Left ventricle myocardium inferior (tissue), 1 donor: Measurements from ENCODE around the gene NTSR1. TPM values are rescaled to one million over a fixed set of nuclear protein-coding genes. Genes with fewer than 3 reads are reported as not detected.

Source experiments
- DNase-seq: peaks from one replicate; pipeline ENCODE4 v3.0.0-alpha.2; 2020
- H3K27ac ChIP-seq: fragments of 200-600 bp; replicated peaks from 2 replicates; pipeline ENCODE4 v1.8.0; 2021
- H3K27me3 ChIP-seq: fragments of 200-600 bp; 2 replicates; pipeline ENCODE4 v1.8.0; 2021; ENCODE audit warnings: low read depth
- H3K36me3 ChIP-seq: fragments of 200-600 bp; 2 replicates; pipeline ENCODE4 v1.8.0; 2021
- H3K4me1 ChIP-seq: fragments of 200-600 bp; 2 replicates; pipeline ENCODE4 v1.8.0; 2021
- H3K4me3 ChIP-seq: fragments of 200-600 bp; 2 replicates; pipeline ENCODE4 v1.8.0; 2021; ENCODE audit warnings: mild to moderate bottlenecking, moderate library complexity
- H3K9me3 ChIP-seq: fragments of 200-600 bp; replicated peaks from 2 replicates; pipeline ENCODE4 v1.8.0; 2021
- intact Hi-C: fragments of 100-400 bp; cut with micrococcal nuclease; formaldehyde crosslinking; loops from one replicate; pipeline ENCODE4 v1.11.0; 2022
- total RNA-seq: library from RNA; stranded (reverse); fragmentation: NEBNext Ultra II Directional; extraction: Animal tissue kit (Norgen Biotek cat#: 25700); gene quantifications from one replicate; pipeline ENCODE4 v1.2.1, GENCODE V29; 2021
- TF ChIP-seq, protein P1 (sequence below): fragments of 200-600 bp; IDR thresholded peaks from 2 replicates; pipeline ENCODE4 v1.8.0; 2021; ENCODE audit warnings: antibody characterized with exemption, mild to moderate bottlenecking, borderline replicate concordance
- donor health status: DM: no; HTN: yes; CAD: no; lungs with severe emphysema.

The NTSR1 gene
- total RNA-seq, 1 donor from 2014 or later: not detected

DNA sequence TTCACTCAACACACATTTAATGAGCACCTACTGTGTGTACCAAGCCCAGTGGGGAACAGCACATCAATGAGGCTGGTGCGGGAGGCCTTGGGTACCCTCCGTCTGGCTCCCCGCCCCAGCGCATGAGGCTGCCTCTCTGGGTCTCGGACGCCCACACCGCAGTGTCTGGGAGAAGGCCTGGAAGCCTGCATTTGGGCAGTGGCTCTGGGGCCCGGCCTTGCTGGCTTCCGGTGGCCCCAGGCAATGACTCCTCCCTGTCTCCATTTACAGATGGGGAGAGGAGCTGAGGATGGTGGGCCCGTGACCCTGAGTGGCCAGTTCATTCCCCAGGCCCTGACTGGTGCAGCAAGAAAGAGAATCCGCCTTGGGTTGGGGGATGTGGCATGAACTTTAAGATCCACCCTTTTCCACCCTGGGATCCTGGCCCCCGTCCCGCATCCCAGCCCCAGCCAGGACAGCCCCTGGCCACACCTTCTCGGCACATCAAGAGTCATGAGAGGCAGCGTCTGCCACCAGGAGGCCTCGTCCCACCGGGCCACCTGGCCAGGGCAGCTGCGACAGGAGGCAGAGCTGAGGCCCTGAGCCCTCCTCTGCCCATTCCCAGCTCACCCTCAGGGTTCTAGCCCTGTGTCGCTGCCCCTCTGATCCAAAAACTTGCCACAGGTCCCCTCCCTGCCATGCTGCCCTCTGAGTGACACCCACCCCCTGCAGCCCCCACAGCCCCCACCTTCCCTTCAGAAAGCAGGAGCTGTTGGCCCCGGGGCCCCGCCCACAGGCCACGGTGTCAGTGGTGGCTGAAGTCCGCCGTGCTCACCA lies 70.2 kb downstream of the NTSR1 start:
- peaks cover 22% of the 10 kb centered on the region for H3K4me1 ChIP-seq
- no peaks in the 10 kb centered on the region for H3K9me3 ChIP-seq
- TF ChIP-seq, protein P1, sequence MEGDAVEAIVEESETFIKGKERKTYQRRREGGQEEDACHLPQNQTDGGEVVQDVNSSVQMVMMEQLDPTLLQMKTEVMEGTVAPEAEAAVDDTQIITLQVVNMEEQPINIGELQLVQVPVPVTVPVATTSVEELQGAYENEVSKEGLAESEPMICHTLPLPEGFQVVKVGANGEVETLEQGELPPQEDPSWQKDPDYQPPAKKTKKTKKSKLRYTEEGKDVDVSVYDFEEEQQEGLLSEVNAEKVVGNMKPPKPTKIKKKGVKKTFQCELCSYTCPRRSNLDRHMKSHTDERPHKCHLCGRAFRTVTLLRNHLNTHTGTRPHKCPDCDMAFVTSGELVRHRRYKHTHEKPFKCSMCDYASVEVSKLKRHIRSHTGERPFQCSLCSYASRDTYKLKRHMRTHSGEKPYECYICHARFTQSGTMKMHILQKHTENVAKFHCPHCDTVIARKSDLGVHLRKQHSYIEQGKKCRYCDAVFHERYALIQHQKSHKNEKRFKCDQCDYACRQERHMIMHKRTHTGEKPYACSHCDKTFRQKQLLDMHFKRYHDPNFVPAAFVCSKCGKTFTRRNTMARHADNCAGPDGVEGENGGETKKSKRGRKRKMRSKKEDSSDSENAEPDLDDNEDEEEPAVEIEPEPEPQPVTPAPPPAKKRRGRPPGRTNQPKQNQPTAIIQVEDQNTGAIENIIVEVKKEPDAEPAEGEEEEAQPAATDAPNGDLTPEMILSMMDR: no peak
- DNase-seq: no peak
- H3K4me3 ChIP-seq: no peak overlapping the region
- H3K27me3 ChIP-seq: peaks cover 40% of the 10 kb centered on the region
- intact Hi-C loops: no loop called here
- H3K27ac ChIP-seq: no peak overlapping the region
- no peaks in the 10 kb centered on the region for H3K36me3 ChIP-seq

DNA sequence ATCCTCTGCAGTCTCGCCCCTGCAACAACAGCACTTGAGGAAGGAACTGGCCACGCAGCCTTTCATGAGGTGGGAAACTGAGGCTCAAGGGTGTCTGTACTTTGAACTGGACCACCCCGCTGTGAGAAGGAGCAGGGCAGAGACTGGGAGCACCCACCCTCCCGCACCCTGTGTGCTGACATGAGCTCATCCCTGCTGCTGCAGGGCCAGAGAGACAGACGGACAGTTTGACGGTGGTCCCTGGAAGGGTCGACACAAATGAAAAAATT lies 70.7 kb downstream of the NTSR1 start:
- intact Hi-C loops: no loop called here
- H3K4me3 ChIP-seq: no peak overlapping the region
- peaks cover 34% of the 10 kb centered on the region for H3K27me3 ChIP-seq
- TF ChIP-seq, protein P1: no peak
- H3K36me3 ChIP-seq: no peaks in the 10 kb centered on the region
- no peak overlapping the region for H3K27ac ChIP-seq
- H3K4me1 ChIP-seq: peaks cover 27% of the 10 kb centered on the region
- H3K9me3 ChIP-seq: no peaks in the 10 kb centered on the region
- no peak for DNase-seq

DNA sequence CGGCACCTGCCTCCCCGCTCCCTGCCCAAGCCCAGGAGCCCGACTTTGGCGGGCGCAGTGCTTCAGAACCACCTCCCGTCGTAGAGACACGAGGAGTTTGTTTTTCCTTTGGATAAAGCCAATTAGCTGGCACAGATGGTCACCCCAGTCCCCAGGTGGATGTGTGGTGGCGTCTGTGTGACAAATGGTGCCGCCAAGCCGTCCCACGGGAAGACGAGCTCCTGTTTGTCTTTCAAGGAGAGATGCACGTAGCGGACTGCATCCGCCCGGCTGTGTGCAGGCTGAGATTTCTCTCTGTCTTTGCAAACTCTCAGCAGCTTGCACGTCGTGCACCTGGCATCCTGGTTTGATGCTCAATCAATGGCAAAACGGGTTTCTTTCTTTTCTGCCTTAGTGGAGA lies 71.6 kb downstream of the NTSR1 start:
- Histone ChIP-seq H3K27ac (no peak overlapping the region), H3K36me3 (no peaks in the 10 kb centered on the region), H3K4me1 (peaks cover 27% of the 10 kb centered on the region), H3K27me3 (peaks cover 29% of the 10 kb centered on the region), H3K9me3 (no peaks in the 10 kb centered on the region), H3K4me3 (no peak overlapping the region)
- TF ChIP-seq, protein P1: no peak
- no peak for DNase-seq
- intact Hi-C loops: no loop called here

DNA sequence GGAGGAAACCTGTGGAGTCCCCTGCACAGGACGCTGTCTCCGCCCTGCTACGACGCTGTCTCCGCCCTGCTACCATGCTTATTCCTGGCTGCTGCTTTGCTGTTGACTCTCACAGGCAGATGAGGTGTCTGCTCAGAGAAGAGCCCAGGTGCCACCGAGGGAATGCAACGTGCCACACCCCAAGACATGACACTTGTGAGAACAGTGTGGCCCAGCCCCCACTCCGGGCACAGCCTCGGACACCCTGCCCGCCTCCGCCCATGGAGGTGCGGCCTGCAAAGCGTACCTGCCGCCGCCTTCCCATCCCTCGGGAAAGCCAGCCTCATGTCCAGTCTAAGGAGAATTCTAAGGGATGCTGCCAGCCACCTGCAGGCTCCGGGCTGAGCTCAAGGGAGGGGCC lies 72.1 kb downstream of the NTSR1 start:
- TF ChIP-seq, protein P1: no peak
- H3K27me3 ChIP-seq: peaks cover 33% of the 10 kb centered on the region
- H3K4me3 ChIP-seq: no peak overlapping the region
- no peaks in the 10 kb centered on the region for H3K9me3 ChIP-seq
- peaks cover 27% of the 10 kb centered on the region for H3K4me1 ChIP-seq
- DNase-seq: no peak
- no peaks in the 10 kb centered on the region for H3K36me3 ChIP-seq
- intact Hi-C loops: no loop called here
- no peak overlapping the region for H3K27ac ChIP-seq

DNA sequence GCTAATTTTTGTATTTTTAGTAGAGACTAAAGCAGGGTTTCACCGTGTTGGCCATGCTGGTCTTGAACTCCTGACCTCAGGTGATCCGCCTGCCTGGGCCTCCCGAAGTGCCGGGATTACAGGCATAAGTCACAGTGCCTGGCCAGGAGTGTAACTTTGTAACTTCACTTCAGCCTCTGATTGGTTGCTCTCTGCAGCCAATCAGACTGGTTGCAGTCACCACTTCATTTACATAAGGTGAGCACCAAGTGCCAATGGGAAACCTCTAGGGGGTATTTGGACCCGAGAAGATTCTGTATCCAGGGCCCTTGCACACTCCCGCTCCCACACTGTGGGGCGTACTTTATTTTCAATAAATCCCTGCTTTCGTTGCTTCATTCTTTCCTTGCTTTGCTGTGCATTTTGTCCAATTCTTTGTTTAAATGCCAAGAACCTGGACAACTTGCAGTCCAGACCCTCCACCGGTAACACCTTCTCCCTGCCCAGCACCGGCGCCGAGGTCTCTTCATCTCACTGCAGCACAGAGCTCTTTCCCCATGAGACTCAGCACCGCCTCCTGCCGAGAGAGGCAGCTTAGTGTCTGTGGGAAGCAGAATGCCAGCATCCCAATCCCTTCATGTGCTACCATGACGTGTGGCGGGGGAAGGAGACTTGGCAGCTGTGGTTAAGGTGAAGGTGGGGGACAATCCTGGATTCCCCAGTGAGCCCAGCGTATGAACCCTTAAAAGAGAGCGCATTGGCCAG lies 73.7 kb downstream of the NTSR1 start:
- intact Hi-C loops: no loop called here
- peaks cover 25% of the 10 kb centered on the region for H3K27me3 ChIP-seq
- no peak overlapping the region for H3K4me3 ChIP-seq
- H3K36me3 ChIP-seq: no peaks in the 10 kb centered on the region
- no peak for DNase-seq
- peak overlapping the region; percentile 76 for H3K27ac ChIP-seq
- H3K9me3 ChIP-seq: no peaks in the 10 kb centered on the region
- TF ChIP-seq, protein P1: no peak
- peaks cover 23% of the 10 kb centered on the region for H3K4me1 ChIP-seq
